Measurements from ENCODE around the gene EPHA1.
"Not testable (repeated sequence)": the region's sequence is repeated elsewhere in the genome, so short reads cannot be mapped to it uniquely, and the experiment has no call there.

EPHA1 gene

DNA sequence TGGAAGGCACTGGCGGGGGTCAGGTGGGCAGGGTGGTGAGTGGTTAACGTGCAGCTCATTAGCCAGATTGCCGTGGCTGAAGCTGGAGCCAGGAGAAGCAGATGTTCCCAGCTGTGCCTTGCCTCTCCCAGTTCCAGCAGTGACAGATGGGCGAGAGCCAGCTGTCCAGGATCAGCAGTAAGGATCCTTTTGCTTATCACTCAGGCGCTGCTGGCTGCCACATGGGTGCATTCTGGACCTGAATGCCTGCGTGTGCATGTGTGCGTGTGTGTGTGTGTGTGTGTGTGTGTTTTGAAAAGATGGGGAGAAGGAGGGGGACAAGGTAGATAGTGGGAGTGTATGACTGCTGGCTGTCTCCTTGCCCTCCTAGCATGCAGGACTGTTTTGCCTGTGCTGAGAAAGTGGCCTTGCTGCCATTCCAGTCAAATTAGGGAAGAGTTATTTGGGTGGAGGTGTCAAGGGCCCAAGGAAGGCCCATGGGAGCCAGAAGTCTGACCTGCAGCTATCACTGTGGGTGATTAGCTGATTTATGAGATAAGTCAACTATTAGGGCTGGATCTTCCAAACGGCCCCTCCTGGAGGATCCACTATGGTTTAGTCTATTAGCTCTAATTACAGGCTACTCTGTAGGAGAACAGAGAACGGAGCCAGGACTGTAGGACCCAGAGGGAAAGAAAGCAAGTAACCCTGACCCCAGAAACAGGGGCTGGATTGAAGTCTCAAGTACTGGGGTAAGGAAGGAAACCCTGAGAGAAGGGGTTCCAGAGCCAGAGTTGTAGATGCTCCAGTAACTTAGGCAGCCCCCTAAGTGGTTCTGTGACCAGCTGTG is 3.3 kb downstream of the EPHA1 start:
- CTCF ChIA-PET, result interaction anchor here (0.6 to 2.5 kb wide), 6 partner anchors 11 to 396 kb away, joined by 3 to 11 read pairs (median 4); no protein-coding TSS in a partner anchor
- TF ChIP-seq SP1 (IDR thresholded peaks at IDR 0.05), result no peak
- no peak for TF ChIP-seq FOXK2 (IDR thresholded peaks at IDR 0.05)
- TF ChIP-seq CTBP1 (IDR thresholded peaks at IDR 0.05; ENCODE audit: borderline replicate concordance), result no peak
- TF ChIP-seq BHLHE40 (IDR thresholded peaks at IDR 0.05; ENCODE audit: borderline replicate concordance), result no peak
- no peak for DNase-seq (ENCODE audit: extremely low spot score)
- POLR2A ChIA-PET, result interaction anchor here (1.3 kb wide), 1 partner anchor 10 kb away, joined by 3 read pairs; no protein-coding TSS in a partner anchor

DNA sequence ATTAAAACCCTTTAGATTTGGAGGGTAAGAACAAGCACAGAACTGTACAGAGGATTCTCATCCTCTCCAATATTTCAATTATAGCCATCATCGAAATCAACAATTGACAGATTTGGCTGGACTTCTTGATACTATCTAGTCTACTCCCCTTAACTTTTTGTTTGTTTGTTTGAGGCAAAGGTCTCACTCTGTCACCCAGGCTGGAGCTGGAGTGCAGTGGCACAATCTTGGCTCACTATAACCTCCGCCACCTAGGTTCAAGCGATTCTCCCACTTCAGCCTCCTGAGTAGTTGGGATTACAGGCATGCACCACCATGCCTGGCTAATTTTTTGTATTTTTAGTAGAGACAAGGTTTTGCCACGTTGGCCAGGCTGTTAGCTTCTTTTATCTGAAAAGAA is 6.4 kb downstream of the EPHA1 start:
- ChIA-PET CTCF (interaction anchor here (3.6 kb wide), 1 partner anchor 15 kb away, joined by 13 read pairs; no protein-coding TSS in a partner anchor), POLR2A (interaction anchor here (1.0 kb wide), 1 partner anchor 22 kb away, joined by 4 read pairs; no protein-coding TSS in a partner anchor)
- DNase-seq (ENCODE audit: extremely low spot score), result not testable (repeated sequence)

DNA sequence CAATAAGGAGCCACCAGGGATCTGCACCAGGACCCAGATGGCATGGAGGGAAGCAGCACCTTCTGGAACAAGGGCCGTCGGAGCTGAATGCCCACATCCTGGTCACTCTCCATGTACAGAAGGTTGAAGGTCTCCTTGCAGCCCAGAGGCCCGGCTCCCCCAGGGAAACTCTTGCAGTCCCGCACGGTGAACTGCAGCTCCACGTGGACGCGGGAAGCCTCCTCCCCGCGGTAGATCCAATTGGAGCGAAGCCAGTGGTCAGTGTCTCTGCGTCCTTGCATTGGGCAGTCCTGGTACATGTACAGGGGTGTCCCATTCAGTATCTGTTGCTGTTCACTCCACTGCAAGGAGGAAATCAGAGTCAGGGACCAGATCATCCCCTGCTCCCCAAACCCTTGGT is 7.4 kb downstream of the EPHA1 start:
- no peak for DNase-seq (ENCODE audit: extremely low spot score)
- CTCF ChIA-PET, result interaction anchor here (0.6 to 3.6 kb wide), 2 partner anchors 16 to 723 kb away, joined by 4 to 13 read pairs; no protein-coding TSS in a partner anchor
- POLR2A ChIA-PET, result interaction anchor here (0.8 to 1.0 kb wide), 3 partner anchors 17 to 161 kb away, joined by 3 to 4 read pairs (median 3); no protein-coding TSS in a partner anchor
- TF ChIP-seq L3MBTL2 (conservative IDR thresholded peaks at IDR 0.05) (no peak), NFRKB (IDR thresholded peaks at IDR 0.05) (no peak), FOXA1 (IDR thresholded peaks at IDR 0.05) (no peak)

DNA sequence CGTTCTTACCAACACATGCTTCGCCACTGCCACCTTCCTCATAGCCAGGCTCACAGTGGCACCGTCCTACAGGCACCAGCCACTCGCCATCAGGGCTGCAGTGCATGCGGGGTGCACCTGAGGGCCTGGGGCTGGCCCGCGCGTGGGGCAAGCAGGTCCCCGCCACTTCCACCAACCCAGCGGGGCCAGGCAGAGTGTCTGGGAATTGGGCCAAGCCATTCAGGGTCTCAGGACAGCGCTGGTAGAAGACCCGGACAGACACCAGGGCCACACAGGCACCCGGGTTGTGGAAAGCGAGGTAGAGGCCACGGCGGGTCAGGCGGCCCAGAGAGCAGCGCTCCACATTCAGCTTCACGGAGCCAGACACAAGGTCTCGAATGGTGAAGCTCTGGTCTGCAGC is 9.0 kb downstream of the EPHA1 start:
- CTCF ChIA-PET, result interaction anchor here (3.6 kb wide), 1 partner anchor 17 kb away, joined by 13 read pairs; no protein-coding TSS in a partner anchor
- POLR2A ChIA-PET, result no interaction called here
- no peak for DNase-seq (ENCODE audit: extremely low spot score)
- TF ChIP-seq FOXM1 (IDR thresholded peaks at IDR 0.05; ENCODE audit: borderline replicate concordance) (no peak), SP1 (IDR thresholded peaks at IDR 0.05) (no peak), ARNT (IDR thresholded peaks at IDR 0.05) (no peak), TARDBP (IDR thresholded peaks at IDR 0.05) (no peak), CTBP1 (IDR thresholded peaks at IDR 0.05; ENCODE audit: borderline replicate concordance) (no peak), FOXA1 (IDR thresholded peaks at IDR 0.05) (no peak), L3MBTL2 (conservative IDR thresholded peaks at IDR 0.05) (no peak), BHLHE40 (IDR thresholded peaks at IDR 0.05; ENCODE audit: borderline replicate concordance) (no peak), LEF1 (IDR thresholded peaks at IDR 0.05; ENCODE audit: borderline replicate concordance) (no peak), SUZ12 (IDR thresholded peaks at IDR 0.05) (no peak), ZNF384 (IDR thresholded peaks at IDR 0.05) (no peak), FOXK2 (IDR thresholded peaks at IDR 0.05) (no peak), NFRKB (IDR thresholded peaks at IDR 0.05) (no peak), HDGF (IDR thresholded peaks at IDR 0.05; ENCODE audit: borderline replicate concordance) (no peak), ELF4 (IDR thresholded peaks at IDR 0.05) (no peak)
- TF ChIP-seq, protein P1, sequence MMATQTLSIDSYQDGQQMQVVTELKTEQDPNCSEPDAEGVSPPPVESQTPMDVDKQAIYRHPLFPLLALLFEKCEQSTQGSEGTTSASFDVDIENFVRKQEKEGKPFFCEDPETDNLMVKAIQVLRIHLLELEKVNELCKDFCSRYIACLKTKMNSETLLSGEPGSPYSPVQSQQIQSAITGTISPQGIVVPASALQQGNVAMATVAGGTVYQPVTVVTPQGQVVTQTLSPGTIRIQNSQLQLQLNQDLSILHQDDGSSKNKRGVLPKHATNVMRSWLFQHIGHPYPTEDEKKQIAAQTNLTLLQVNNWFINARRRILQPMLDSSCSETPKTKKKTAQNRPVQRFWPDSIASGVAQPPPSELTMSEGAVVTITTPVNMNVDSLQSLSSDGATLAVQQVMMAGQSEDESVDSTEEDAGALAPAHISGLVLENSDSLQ (IDR thresholded peaks at IDR 0.05), result no peak

DNA sequence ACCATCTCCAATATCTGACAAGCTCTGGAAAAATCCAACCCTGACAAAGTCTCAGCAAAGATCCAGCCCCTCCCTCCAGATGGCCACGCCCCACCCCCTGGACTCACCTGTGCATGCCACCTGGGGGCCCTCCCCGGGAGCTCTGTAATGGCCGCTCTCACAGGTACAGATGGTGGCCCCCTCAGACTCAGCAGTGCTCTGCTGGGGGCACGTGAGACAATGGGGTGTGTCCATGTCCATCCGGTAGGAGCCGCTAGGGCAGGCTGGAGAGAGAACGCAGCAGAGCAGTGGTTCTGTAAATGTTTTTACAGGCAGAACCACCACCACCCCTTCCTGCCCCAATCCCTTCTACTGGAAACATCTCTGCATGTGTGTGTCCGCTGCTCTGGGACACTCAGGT is 9.5 kb downstream of the EPHA1 start:
- ChIA-PET CTCF (no interaction called here), POLR2A (no interaction called here)
- DNase-seq (ENCODE audit: extremely low spot score), result no peak
- TF ChIP-seq, protein P1 (IDR thresholded peaks at IDR 0.05), result no peak
- TF ChIP-seq FOXK2 (IDR thresholded peaks at IDR 0.05) (no peak), NFRKB (IDR thresholded peaks at IDR 0.05) (no peak)

DNA sequence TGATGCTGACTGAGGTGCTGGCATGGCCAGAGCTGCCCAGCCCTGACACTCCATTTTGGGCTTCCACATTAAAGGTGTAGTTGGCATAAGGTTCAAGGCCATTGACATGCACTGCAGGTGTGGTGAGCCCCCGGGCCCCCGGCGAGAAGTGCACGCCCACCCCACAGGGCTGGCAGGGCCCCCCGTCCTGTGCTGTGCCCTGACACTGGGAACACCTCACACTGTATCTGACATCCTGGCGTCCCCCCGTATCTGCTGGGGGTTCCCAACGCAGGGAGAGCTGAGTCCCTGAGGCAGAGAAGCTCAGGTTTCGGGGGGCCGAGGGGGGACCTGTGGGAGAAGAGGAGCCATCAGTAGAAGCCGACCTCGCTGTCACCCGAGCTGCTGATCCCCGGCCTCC is 10.0 kb downstream of the EPHA1 start:
- CTCF ChIA-PET, result interaction anchor here (0.6 kb wide), 1 partner anchor 71 kb away, joined by 3 read pairs; no protein-coding TSS in a partner anchor
- POLR2A ChIA-PET, result interaction anchor here (1.5 kb wide), 1 partner anchor 14 kb away, joined by 6 read pairs; no protein-coding TSS in a partner anchor

DNA sequence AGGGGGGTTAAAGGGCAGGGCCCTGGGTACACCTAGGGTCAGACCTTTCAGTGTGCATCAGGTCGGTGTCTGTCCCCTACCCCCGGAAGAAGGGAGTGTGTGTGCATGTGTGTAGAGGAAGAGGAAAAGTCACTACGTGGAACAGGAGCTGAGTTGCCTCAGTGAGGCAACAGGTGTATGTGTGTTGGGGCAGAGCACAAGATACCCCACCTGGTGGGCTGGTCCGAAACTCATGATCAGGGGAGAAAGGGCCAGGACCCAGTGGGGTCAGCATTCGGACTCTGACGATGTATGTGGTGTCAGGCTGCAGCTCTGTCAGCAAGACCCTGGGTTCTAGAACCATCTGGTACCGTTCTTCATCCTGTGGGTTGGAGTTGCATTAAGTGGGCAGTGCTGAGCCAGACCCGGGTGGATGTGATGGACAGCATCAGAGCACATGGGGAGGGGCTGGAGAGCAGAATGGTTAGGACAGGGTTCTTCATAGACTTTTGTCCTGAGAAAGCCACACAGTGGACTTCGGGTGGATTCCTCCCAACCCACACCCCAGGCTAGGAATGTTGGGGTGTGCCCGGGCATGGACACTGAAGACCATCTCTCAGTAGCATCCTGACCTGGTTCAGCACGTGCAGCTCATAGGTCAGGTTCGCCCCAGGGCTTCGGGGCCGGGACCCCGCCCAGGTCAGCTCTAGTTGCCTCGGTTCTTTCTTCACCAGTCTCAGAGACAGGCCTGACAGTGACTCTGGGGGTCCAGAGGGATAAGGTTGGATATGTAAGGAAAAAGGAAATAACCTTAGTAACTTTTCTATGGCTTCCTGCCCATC is 10.7 kb downstream of the EPHA1 start:
- TF ChIP-seq CTBP1 (IDR thresholded peaks at IDR 0.05; ENCODE audit: borderline replicate concordance) (no peak), ZNF384 (IDR thresholded peaks at IDR 0.05) (no peak), ELF4 (IDR thresholded peaks at IDR 0.05) (no peak), SUZ12 (IDR thresholded peaks at IDR 0.05) (no peak), FOXK2 (IDR thresholded peaks at IDR 0.05) (no peak), NFRKB (IDR thresholded peaks at IDR 0.05) (no peak), LEF1 (IDR thresholded peaks at IDR 0.05; ENCODE audit: borderline replicate concordance) (no peak), SP1 (IDR thresholded peaks at IDR 0.05) (no peak), BHLHE40 (IDR thresholded peaks at IDR 0.05; ENCODE audit: borderline replicate concordance) (no peak), L3MBTL2 (conservative IDR thresholded peaks at IDR 0.05) (no peak), TARDBP (IDR thresholded peaks at IDR 0.05) (no peak), FOXM1 (IDR thresholded peaks at IDR 0.05; ENCODE audit: borderline replicate concordance) (no peak), ARNT (IDR thresholded peaks at IDR 0.05) (no peak)
- TF ChIP-seq, protein P1 (IDR thresholded peaks at IDR 0.05), result no peak
- ChIA-PET POLR2A (interaction anchor here (1.5 kb wide), 1 partner anchor 13 kb away, joined by 6 read pairs; no protein-coding TSS in a partner anchor), CTCF (interaction anchor here (0.6 kb wide), 1 partner anchor 70 kb away, joined by 3 read pairs; no protein-coding TSS in a partner anchor)
- DNase-seq (ENCODE audit: extremely low spot score), result no peak

More for the DNA sequence above, 10.0 kb downstream of the EPHA1 start:
- TF ChIP-seq CTBP1 (IDR thresholded peaks at IDR 0.05; ENCODE audit: borderline replicate concordance), result no peak
- TF ChIP-seq SUZ12 (IDR thresholded peaks at IDR 0.05), result no peak
- TF ChIP-seq TARDBP (IDR thresholded peaks at IDR 0.05), result no peak
- no peak for TF ChIP-seq NFRKB (IDR thresholded peaks at IDR 0.05)
- no peak for TF ChIP-seq FOXA1 (IDR thresholded peaks at IDR 0.05)
- no peak for TF ChIP-seq HDGF (IDR thresholded peaks at IDR 0.05; ENCODE audit: borderline replicate concordance)
- no peak for DNase-seq (ENCODE audit: extremely low spot score)

Measured in HEK293T (cell line).